Left colon (tissue), 2 donors: ENCODE results near the gene NEK5. TPM values are rescaled to one million over a fixed set of nuclear protein-coding genes. Genes with fewer than 3 reads are reported as not detected.

Experiments
- ATAC-seq: fragments of 200-7000 bp; cut with Tn5 transposase; one replicate; pipeline ENCODE4 v1.9.1; 2020; ENCODE audit warnings: mild to moderate bottlenecking, moderate library complexity
- DNase-seq, 2 donors: peaks; one replicate each; pipeline ENCODE4 v3.0.0-alpha.2; 2020
- intact Hi-C, 2 donors: fragments of 100-400 bp; cut with DNase I in 1 of 2; cut with micrococcal nuclease in 1 of 2; formaldehyde crosslinking; loops; one replicate each; pipeline versions ENCODE4 v1.11.2 to v1.14.0; 2022; cut with DNase I, micrococcal nuclease
- total RNA-seq, 2 donors: library from RNA; stranded (reverse); fragmentation: NEBNext Ultra II Directional; extraction: Animal tissue kit (Norgen Biotek cat#: 25700); gene quantifications; one replicate each; pipeline ENCODE4 v1.2.1, GENCODE V29; 2021
- donor health status: DM: no; HTN: no; CAD: no.
- donor health status: DM: yes; HTN: yes; CAD: no.

Gene NEK5
- total RNA-seq, 2 donors from 2014 or later = 0.20 TPM; not detected in 1

- no peak for DNase-seq
- ATAC-seq = no peak
- intact Hi-C loops = no loop called here
Measured at GRCh38 chr13:52027832-52028231, 101.0 kb downstream of the NEK5 start.

- DNase-seq (no peak), ATAC-seq (no peak)
- intact Hi-C loops = no loop called here
Measured at GRCh38 chr13:52026246-52026626, 102.6 kb downstream of the NEK5 start.

- peak; percentile 69 for ATAC-seq
- no peak for DNase-seq
- intact Hi-C loops = no loop called here
Measured at GRCh38 chr13:52025475-52026245, 103.2 kb downstream of the NEK5 start.

GRCh38 chr13:52024481-52024880, 104.4 kb downstream of the NEK5 start, which contains the start of gene UTP14C:
Gene UTP14C (plus strand): TSS chr13:52024691. CDS start chr13:52028805, 4,114 bp downstream.
- ATAC-seq = no peak
- intact Hi-C loops = no loop called here
- no peak for DNase-seq

GRCh38 chr13:52022356-52022755, 106.5 kb downstream of the NEK5 start:
- intact Hi-C loops = no loop called here
- ATAC-seq = no peak
- DNase-seq = no peak

- ATAC-seq (peak; percentile 80), DNase-seq (no peak)
- intact Hi-C loops = no loop called here
Measured at GRCh38 chr13:52020191-52020590, 108.7 kb downstream of the NEK5 start.

GRCh38 chr13:52016296-52016695, 112.6 kb downstream of the NEK5 start:
- ATAC-seq = no peak
- intact Hi-C loops = no loop called here
- DNase-seq = no peak

GRCh38 chr13:52012512-52012836, 116.4 kb downstream of the NEK5 start:
- ATAC-seq (no peak), DNase-seq (no peak)
- intact Hi-C loops = no loop called here

GRCh38 chr13:52011632-52012511, 117.0 kb downstream of the NEK5 start, which contains the start of gene ALG11:
Gene ALG11 (plus strand): TSS chr13:52012398. CDS start chr13:52012419, 21 bp downstream.
- intact Hi-C loops = no loop called here
- ATAC-seq = peak; percentile 98
- peak; percentile 99 to 100 for DNase-seq

GRCh38 chr13:52010890-52011631, 117.8 kb downstream of the NEK5 start, which contains the start of gene ATP7B:
Gene ATP7B (minus strand): TSS chr13:52011450. CDS start chr13:52011337, 113 bp downstream.
- peak; percentile 38 to 54 for DNase-seq
- intact Hi-C loops = no loop called here
- peak; percentile 38 for ATAC-seq

GRCh38 chr13:52009946-52010345, 118.9 kb downstream of the NEK5 start:
- DNase-seq = no peak
- ATAC-seq = no peak
- intact Hi-C loops = loop anchor here in 1 of 2 donors (10.0 kb wide), 1 partner anchor 115 kb away; the partner anchor contains the start of gene NEK5

GRCh38 chr13:52006523-52007245, 122.2 kb downstream of the NEK5 start:
- ATAC-seq (peak; percentile 38), DNase-seq (no peak)
- intact Hi-C loops = loop anchor here in 1 of 2 donors (10.0 kb wide), 1 partner anchor 118 kb away; the partner anchor contains the start of gene NEK5

GRCh38 chr13:52005841-52006522, 122.9 kb downstream of the NEK5 start:
- no peak for ATAC-seq
- intact Hi-C loops = loop anchor here in 1 of 2 donors (10.0 kb wide), 1 partner anchor 119 kb away; the partner anchor contains the start of gene NEK5
- DNase-seq = no peak

GRCh38 chr13:52004511-52005170, 124.2 kb downstream of the NEK5 start:
- ATAC-seq = peak; percentile 91
- DNase-seq = peak; percentile 70 to 75
- intact Hi-C loops = loop anchor here in 1 of 2 donors (10.0 kb wide), 1 partner anchor 120 kb away; the partner anchor contains the start of gene NEK5

GRCh38 chr13:52003541-52003940, 125.3 kb downstream of the NEK5 start:
- peak in 1 of 2 donors; percentile 37 for DNase-seq
- ATAC-seq = peak; percentile 59
- intact Hi-C loops = loop anchor here in 1 of 2 donors (10.0 kb wide), 1 partner anchor 121 kb away; the partner anchor contains the start of gene NEK5

- ATAC-seq (no peak), DNase-seq (no peak)
- intact Hi-C loops = loop anchor here in 1 of 2 donors (10.0 kb wide), 1 partner anchor 122 kb away; the partner anchor contains the start of gene NEK5
Measured at GRCh38 chr13:52002361-52002760, 126.5 kb downstream of the NEK5 start.
